Left lung (tissue), 10 donors: ENCODE measurements around the gene CCDC178. TPM values are rescaled to one million over a fixed set of nuclear protein-coding genes. Genes with fewer than 3 reads are reported as not detected.

ENCODE experiments used
- ATAC-seq: fragments of 200-7000 bp; cut with Tn5 transposase; one replicate; pipeline ENCODE4 v1.9.1; 2020; ENCODE audit warnings: moderate library complexity
- DNase-seq, 4 donors: peaks; one replicate each; pipeline ENCODE4 v3.0.0-alpha.2; 2013 to 2020
- H3K27ac ChIP-seq, 2 donors: fragments of 200-600 bp; sonication (generic) in 1 of 2; one replicate each; pipeline versions ENCODE4 v1.5.0 to v1.8.0; 2020 to 2021
- H3K27me3 ChIP-seq, 2 donors: fragments of 200-600 bp; sonication (generic) in 1 of 2; one replicate each; pipeline versions ENCODE4 v1.5.0 to v1.8.0; 2020 to 2021
- H3K36me3 ChIP-seq, 2 donors: fragments of 200-600 bp; sonication (generic) in 1 of 2; one replicate each; pipeline versions ENCODE4 v1.5.0 to v1.8.0; 2020 to 2021
- H3K4me1 ChIP-seq, 2 donors: fragments of 200-600 bp; one replicate each; pipeline ENCODE4 v1.8.0; 2021
- H3K4me3 ChIP-seq, 2 donors: fragments of 200-600 bp; sonication (generic) in 1 of 2; one replicate each; pipeline versions ENCODE4 v1.5.0 to v1.8.0; 2020 to 2021; ENCODE audit warnings: mild to moderate bottlenecking in 1 of 2
- H3K9me3 ChIP-seq, 2 donors: fragments of 200-600 bp; sonication (generic) in 1 of 2; one replicate each; pipeline versions ENCODE4 v1.5.0 to v1.8.0; 2020 to 2021
- CTCF ChIP-seq, 2 donors: fragments of 200-600 bp; sonication (generic) in 1 of 2; IDR thresholded peaks; one replicate each; pipeline versions ENCODE4 v1.5.0 to v1.8.0; 2021; ENCODE audit warnings: antibody characterized with exemption in 2 of 2
- intact Hi-C, 2 donors: fragments of 100-400 bp; cut with DNase I; formaldehyde crosslinking; loops; one replicate each; pipeline versions ENCODE4 v1.11.2 to v1.14.2; 2022
- polyA plus RNA-seq, 6 donors: library from polyadenylated mRNA; unstranded; fragments of 120-200 nt; gene quantifications; one replicate each; pipeline ENCODE4 v1.2.1, GENCODE V29; 2013; ENCODE audit not compliant: insufficient read length in 6 of 6
- total RNA-seq, 2 donors: library from RNA; stranded (reverse); fragmentation: NEBNext Ultra II Directional; extraction: Animal tissue kit (Norgen Biotek cat#: 25700); gene quantifications; one replicate each; pipeline ENCODE4 v1.2.1, GENCODE V29; 2021
- donor health status: DM: no; HTN: yes; CAD: no.
- donor health status: DM: no; HTN: no; CAD: no.

Gene CCDC178
- total and polyA plus RNA-seq, 8 donors = 0.73 to 2.9 (median 2.2) TPM; not detected in 1

GRCh38 chr18:32907648-32908423 is 532.7 kb downstream of the CCDC178 start:
- intact Hi-C loops = no loop called here
- Histone ChIP-seq H3K4me1 (no peaks in the 10 kb centered on the region), H3K4me3 (no peak overlapping the region), H3K27ac (no peak overlapping the region), H3K27me3 (no peaks in the 10 kb centered on the region), H3K9me3 (peaks cover 0 to 2% of the 10 kb centered on the region in 2 donors), H3K36me3 (no peaks in the 10 kb centered on the region)
- no peak for TF ChIP-seq CTCF (IDR thresholded peaks at IDR 0.05)
- ATAC-seq (no peak), DNase-seq (no peak)

GRCh38 chr18:32907311-32907585 is 533.3 kb downstream of the CCDC178 start:
- Histone ChIP-seq H3K36me3 (no peaks in the 10 kb centered on the region), H3K4me1 (no peaks in the 10 kb centered on the region), H3K27me3 (no peaks in the 10 kb centered on the region), H3K4me3 (no peak overlapping the region), H3K9me3 (peaks cover 0 to 2% of the 10 kb centered on the region in 2 donors), H3K27ac (no peak overlapping the region)
- intact Hi-C loops = no loop called here
- DNase-seq = no peak
- no peak for TF ChIP-seq CTCF (IDR thresholded peaks at IDR 0.05)
- no peak for ATAC-seq

- no peak for TF ChIP-seq CTCF (IDR thresholded peaks at IDR 0.05)
- ATAC-seq (no peak), DNase-seq (no peak)
- Histone ChIP-seq H3K27ac (no peak overlapping the region), H3K27me3 (no peaks in the 10 kb centered on the region), H3K9me3 (peaks cover 0 to 2% of the 10 kb centered on the region in 2 donors), H3K4me1 (no peaks in the 10 kb centered on the region), H3K36me3 (no peaks in the 10 kb centered on the region), H3K4me3 (no peak overlapping the region)
- intact Hi-C loops = no loop called here
Observed at GRCh38 chr18:32906506-32907310, 533.8 kb downstream of the CCDC178 start.

- Histone ChIP-seq H3K36me3 (no peaks in the 10 kb centered on the region), H3K4me3 (no peak overlapping the region), H3K9me3 (peaks cover 0 to 2% of the 10 kb centered on the region in 2 donors), H3K27ac (no peak overlapping the region), H3K27me3 (no peaks in the 10 kb centered on the region), H3K4me1 (no peaks in the 10 kb centered on the region)
- intact Hi-C loops = no loop called here
- DNase-seq = no peak
- no peak for ATAC-seq
- no peak for TF ChIP-seq CTCF (IDR thresholded peaks at IDR 0.05)
Observed at GRCh38 chr18:32905651-32906050, 534.9 kb downstream of the CCDC178 start.

GRCh38 chr18:32902568-32903330 is 537.8 kb downstream of the CCDC178 start:
- no peak for TF ChIP-seq CTCF (IDR thresholded peaks at IDR 0.05)
- Histone ChIP-seq H3K27ac (no peak overlapping the region), H3K36me3 (no peaks in the 10 kb centered on the region), H3K4me3 (no peak overlapping the region), H3K27me3 (no peaks in the 10 kb centered on the region), H3K4me1 (no peaks in the 10 kb centered on the region), H3K9me3 (peaks cover 0 to 2% of the 10 kb centered on the region in 2 donors)
- ATAC-seq (no peak), DNase-seq (no peak)
- intact Hi-C loops = no loop called here
